OCI-LY7 (cell line): ENCODE measurements around the gene FNDC1.

Experiments
- CTCF ChIP-seq: fragments of 200-600 bp; sonication (generic); conservative IDR thresholded peaks from 2 replicates; pipeline ENCODE4 v1.5.1; 2014; ENCODE audit warnings: mild to moderate bottlenecking, antibody characterized with exemption, low read length, moderate library complexity, mixed read lengths
- EZH2phosphoT487 ChIP-seq: fragments of 200-600 bp; sonication (generic); IDR thresholded peaks from 2 replicates; pipeline ENCODE4 v1.6.1; 2018; ENCODE audit warnings: low read depth, borderline replicate concordance, mild to moderate bottlenecking, mixed run types, antibody characterized with exemption, low read length, moderate library complexity, mixed read lengths

DNA sequence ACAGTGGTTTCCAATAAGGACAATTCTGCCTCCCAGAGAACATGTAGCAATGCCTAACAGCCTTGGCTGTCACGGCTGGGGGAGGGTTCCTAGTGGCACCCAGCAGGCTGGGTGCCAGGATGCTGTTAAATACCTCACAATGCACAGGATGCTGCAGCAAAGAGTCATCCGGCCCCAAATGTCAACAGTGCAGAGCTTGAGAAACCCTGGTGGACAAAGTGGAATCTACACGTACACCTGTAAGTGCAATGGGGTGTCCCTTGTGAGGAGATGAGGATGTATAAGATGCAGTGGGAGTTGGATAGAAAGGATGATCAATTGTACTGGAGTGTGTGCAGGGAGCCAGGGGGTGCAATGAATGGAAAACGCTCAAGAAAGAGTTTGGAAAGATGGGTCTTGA lies 142.4 kb downstream of the FNDC1 start:
- TF ChIP-seq CTCF (peak; percentile 64), EZH2phosphoT487 (no peak)
